GM12878 (cell line): ENCODE results near the gene NRN1L. TPM values are rescaled to one million over a fixed set of nuclear protein-coding genes. Genes with fewer than 3 reads are reported as not detected.

Experiments
- ETV6 ChIP-seq, 2 experiments: fragments of 450-650 bp in 1 of 2; IDR thresholded peaks in 1 of 2; conservative IDR thresholded peaks in 1 of 2; 2 replicates each; pipeline ENCODE4 v1.6.1; 2014; ENCODE audit warnings: antibody characterized with exemption in 1 of 2, borderline replicate concordance in 1 of 2, low read depth in 1 of 2, mild to moderate bottlenecking in 1 of 2, moderate library complexity in 1 of 2
- MEF2A ChIP-seq: IDR thresholded peaks from 2 replicates; pipeline ENCODE4 v1.6.1; 2011; ENCODE audit warnings: low read depth, mild to moderate bottlenecking, low read length, moderate library complexity; ENCODE audit not compliant: insufficient read depth
- MTA2 ChIP-seq: fragments of 450-650 bp; IDR thresholded peaks from 2 replicates; pipeline ENCODE4 v1.6.1; 2016; ENCODE audit warnings: low read depth, mild to moderate bottlenecking, moderate library complexity
- MYC ChIP-seq: IDR thresholded peaks from 2 replicates; pipeline ENCODE4 v1.6.1; 2011; ENCODE audit warnings: mild to moderate bottlenecking, low read length, moderate library complexity, inconsistent platforms; ENCODE audit not compliant: insufficient read depth, insufficient replicate concordance, insufficient read length, severe bottlenecking
- NFYB ChIP-seq: IDR thresholded peaks from 2 replicates; pipeline ENCODE4 v1.6.1; 2011; ENCODE audit warnings: low read depth, mild to moderate bottlenecking, low read length, improper control_type of control experiment, moderate library complexity; ENCODE audit not compliant: insufficient read depth
- PAX8 ChIP-seq: fragments of 450-650 bp; IDR thresholded peaks from 2 replicates; pipeline ENCODE4 v1.6.1; 2017; ENCODE audit warnings: mild to moderate bottlenecking, moderate library complexity
- PML ChIP-seq: IDR thresholded peaks from 2 replicates; pipeline ENCODE4 v1.6.1; 2012; ENCODE audit warnings: low read length, inconsistent platforms
- POLR2AphosphoS5 ChIP-seq: IDR thresholded peaks from 2 replicates; pipeline ENCODE4 v1.6.1; 2011; ENCODE audit warnings: mild to moderate bottlenecking, low read length, inconsistent platforms
- RBBP5 ChIP-seq: fragments of 200-600 bp; sonication (generic); conservative IDR thresholded peaks from 2 replicates; pipeline ENCODE4 v1.6.1; 2016
- SMC3 ChIP-seq: IDR thresholded peaks from 2 replicates; pipeline ENCODE4 v1.6.1; 2011; ENCODE audit warnings: low read length, improper control_type of control experiment, borderline replicate concordance
- SP1 ChIP-seq: IDR thresholded peaks from one replicate; pipeline ENCODE4 v1.6.1; 2011; ENCODE audit warnings: low read depth, low read length
- TBL1XR1 ChIP-seq: IDR thresholded peaks from 2 replicates; pipeline ENCODE4 v1.6.1; 2012; ENCODE audit warnings: low read depth, low read length, improper control_type of control experiment
- USF2 ChIP-seq: IDR thresholded peaks from 2 replicates; pipeline ENCODE4 v1.6.1; 2011; ENCODE audit warnings: low read depth, low read length, improper control_type of control experiment, borderline replicate concordance
- ZNF217 ChIP-seq: fragments of 450-650 bp; IDR thresholded peaks from 2 replicates; pipeline ENCODE4 v1.6.1; 2017; ENCODE audit warnings: antibody characterized with exemption, mild to moderate bottlenecking
- ZNF622 ChIP-seq: fragments of 450-650 bp; IDR thresholded peaks from 2 replicates; pipeline ENCODE4 v1.6.1; 2017; ENCODE audit warnings: mild to moderate bottlenecking, inconsistent platforms
- polyA plus RNA-seq, 11 experiments: library from polyadenylated mRNA; depleted of rRNA in 4 of 11; unstranded in 6 of 11; stranded (reverse) in 5 of 11; fragments of >200 nt; fragmentation: Nextera tagmentation in 4 of 11; fragmentation: Illumina TruSeq in 1 of 11; extraction: Ambion mirVana in 4 of 11; extraction: Trizol in 1 of 11; gene quantifications; 1 replicate in 1 of 11; 2 replicates in 10 of 11; pipeline versions ENCODE4 v1.2.1 to v1.2.3, GENCODE V29; 2011 to 2016; ENCODE audit warnings: inconsistent platforms in 2 of 11, missing spikeins in 2 of 11, low read depth in 1 of 11
- total RNA-seq, 4 experiments: library from RNA; depleted of rRNA in 3 of 4; stranded (reverse); fragments of >200 nt in 3 of 4; fragmentation: Illumina TruSeq in 1 of 4; extraction: Trizol in 1 of 4; gene quantifications; 2 replicates each; pipeline versions ENCODE4 v1.2.1 to v1.2.3, GENCODE V29; 2013 to 2021
- TF ChIP-seq, protein P1 (sequence below): IDR thresholded peaks from 2 replicates; pipeline ENCODE4 v1.6.1; 2012; ENCODE audit warnings: improper control_type of control experiment, low read depth, low read length; ENCODE audit not compliant: insufficient replicate concordance
- TF ChIP-seq, protein P2 (sequence below): IDR thresholded peaks from 2 replicates; pipeline ENCODE4 v1.6.1; 2012; ENCODE audit warnings: low read depth, low read length, improper control_type of control experiment
- TF ChIP-seq, protein P3 (sequence below): IDR thresholded peaks from 2 replicates; pipeline ENCODE4 v1.6.1; 2011; ENCODE audit warnings: low read depth, mild to moderate bottlenecking, low read length, moderate library complexity, borderline replicate concordance; ENCODE audit errors: extremely low read depth
- TF ChIP-seq, protein P4 (sequence below): fragments of 450-650 bp; formaldehyde crosslinking; IDR thresholded peaks from 2 replicates; pipeline ENCODE4 v1.5.0; 2022; ENCODE audit warnings: mild to moderate bottlenecking, missing genetic modification characterization

The NRN1L gene
- total and polyA plus RNA-seq, 10 of the 15 experiments (the other 5 are each of a cell fraction or from before 2014, with no cell fraction given), result 0.11 to 0.99 (median 0.28) TPM; not detected in 3

GRCh38 chr16:67935402-67936123, 50.9 kb downstream of the NRN1L start (continued):
- TF ChIP-seq, protein P1, sequence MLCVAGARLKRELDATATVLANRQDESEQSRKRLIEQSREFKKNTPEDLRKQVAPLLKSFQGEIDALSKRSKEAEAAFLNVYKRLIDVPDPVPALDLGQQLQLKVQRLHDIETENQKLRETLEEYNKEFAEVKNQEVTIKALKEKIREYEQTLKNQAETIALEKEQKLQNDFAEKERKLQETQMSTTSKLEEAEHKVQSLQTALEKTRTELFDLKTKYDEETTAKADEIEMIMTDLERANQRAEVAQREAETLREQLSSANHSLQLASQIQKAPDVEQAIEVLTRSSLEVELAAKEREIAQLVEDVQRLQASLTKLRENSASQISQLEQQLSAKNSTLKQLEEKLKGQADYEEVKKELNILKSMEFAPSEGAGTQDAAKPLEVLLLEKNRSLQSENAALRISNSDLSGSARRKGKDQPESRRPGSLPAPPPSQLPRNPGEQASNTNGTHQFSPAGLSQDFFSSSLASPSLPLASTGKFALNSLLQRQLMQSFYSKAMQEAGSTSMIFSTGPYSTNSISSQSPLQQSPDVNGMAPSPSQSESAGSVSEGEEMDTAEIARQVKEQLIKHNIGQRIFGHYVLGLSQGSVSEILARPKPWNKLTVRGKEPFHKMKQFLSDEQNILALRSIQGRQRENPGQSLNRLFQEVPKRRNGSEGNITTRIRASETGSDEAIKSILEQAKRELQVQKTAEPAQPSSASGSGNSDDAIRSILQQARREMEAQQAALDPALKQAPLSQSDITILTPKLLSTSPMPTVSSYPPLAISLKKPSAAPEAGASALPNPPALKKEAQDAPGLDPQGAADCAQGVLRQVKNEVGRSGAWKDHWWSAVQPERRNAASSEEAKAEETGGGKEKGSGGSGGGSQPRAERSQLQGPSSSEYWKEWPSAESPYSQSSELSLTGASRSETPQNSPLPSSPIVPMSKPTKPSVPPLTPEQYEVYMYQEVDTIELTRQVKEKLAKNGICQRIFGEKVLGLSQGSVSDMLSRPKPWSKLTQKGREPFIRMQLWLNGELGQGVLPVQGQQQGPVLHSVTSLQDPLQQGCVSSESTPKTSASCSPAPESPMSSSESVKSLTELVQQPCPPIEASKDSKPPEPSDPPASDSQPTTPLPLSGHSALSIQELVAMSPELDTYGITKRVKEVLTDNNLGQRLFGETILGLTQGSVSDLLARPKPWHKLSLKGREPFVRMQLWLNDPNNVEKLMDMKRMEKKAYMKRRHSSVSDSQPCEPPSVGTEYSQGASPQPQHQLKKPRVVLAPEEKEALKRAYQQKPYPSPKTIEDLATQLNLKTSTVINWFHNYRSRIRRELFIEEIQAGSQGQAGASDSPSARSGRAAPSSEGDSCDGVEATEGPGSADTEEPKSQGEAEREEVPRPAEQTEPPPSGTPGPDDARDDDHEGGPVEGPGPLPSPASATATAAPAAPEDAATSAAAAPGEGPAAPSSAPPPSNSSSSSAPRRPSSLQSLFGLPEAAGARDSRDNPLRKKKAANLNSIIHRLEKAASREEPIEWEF, result no peak
- TF ChIP-seq, protein P2, sequence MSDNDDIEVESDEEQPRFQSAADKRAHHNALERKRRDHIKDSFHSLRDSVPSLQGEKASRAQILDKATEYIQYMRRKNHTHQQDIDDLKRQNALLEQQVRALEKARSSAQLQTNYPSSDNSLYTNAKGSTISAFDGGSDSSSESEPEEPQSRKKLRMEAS, result peak; percentile 84
- TF ChIP-seq TBL1XR1, result 0 out of 2 replicates have a peak, but pooled peaks have one; percentile 36
- no peak for TF ChIP-seq MEF2A
- no peak for TF ChIP-seq ZNF217
- TF ChIP-seq NFYB, result 0 out of 2 replicates have a peak, but pooled peaks have one; percentile 10
- TF ChIP-seq, protein P3, sequence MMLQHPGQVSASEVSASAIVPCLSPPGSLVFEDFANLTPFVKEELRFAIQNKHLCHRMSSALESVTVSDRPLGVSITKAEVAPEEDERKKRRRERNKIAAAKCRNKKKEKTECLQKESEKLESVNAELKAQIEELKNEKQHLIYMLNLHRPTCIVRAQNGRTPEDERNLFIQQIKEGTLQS, result peak; percentile 59; the same call in 1 of the 2 replicates
- peak; percentile 77 for TF ChIP-seq USF2
- TF ChIP-seq SP1, result peak; percentile 59
- no peak for TF ChIP-seq PAX8
- TF ChIP-seq MYC, result no peak
- no peak for TF ChIP-seq SMC3
- TF ChIP-seq PML, result peak; percentile 66; the same call in 1 of the 2 replicates
- TF ChIP-seq ETV6 (conservative IDR thresholded peaks at IDR 0.05 in 1 of 2, IDR thresholded peaks at IDR 0.05 in 1 of 2; ENCODE audit: borderline replicate concordance in 1 of 2, low read depth in 1 of 2), result no peak
- TF ChIP-seq, protein P4, sequence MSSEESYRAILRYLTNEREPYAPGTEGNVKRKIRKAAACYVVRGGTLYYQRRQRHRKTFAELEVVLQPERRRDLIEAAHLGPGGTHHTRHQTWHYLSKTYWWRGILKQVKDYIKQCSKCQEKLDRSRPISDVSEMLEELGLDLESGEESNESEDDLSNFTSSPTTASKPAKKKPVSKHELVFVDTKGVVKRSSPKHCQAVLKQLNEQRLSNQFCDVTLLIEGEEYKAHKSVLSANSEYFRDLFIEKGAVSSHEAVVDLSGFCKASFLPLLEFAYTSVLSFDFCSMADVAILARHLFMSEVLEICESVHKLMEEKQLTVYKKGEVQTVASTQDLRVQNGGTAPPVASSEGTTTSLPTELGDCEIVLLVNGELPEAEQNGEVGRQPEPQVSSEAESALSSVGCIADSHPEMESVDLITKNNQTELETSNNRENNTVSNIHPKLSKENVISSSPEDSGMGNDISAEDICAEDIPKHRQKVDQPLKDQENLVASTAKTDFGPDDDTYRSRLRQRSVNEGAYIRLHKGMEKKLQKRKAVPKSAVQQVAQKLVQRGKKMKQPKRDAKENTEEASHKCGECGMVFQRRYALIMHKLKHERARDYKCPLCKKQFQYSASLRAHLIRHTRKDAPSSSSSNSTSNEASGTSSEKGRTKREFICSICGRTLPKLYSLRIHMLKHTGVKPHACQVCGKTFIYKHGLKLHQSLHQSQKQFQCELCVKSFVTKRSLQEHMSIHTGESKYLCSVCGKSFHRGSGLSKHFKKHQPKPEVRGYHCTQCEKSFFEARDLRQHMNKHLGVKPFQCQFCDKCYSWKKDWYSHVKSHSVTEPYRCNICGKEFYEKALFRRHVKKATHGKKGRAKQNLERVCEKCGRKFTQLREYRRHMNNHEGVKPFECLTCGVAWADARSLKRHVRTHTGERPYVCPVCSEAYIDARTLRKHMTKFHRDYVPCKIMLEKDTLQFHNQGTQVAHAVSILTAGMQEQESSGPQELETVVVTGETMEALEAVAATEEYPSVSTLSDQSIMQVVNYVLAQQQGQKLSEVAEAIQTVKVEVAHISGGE (CRISPR knock-in tag), result no peak
- no peak for TF ChIP-seq MTA2
- no peak for TF ChIP-seq ZNF622
- TF ChIP-seq POLR2AphosphoS5, result peak; percentile 85
- TF ChIP-seq RBBP5, result no peak
